Activated T-cell treated with anti-CD3 and anti-CD28 coated beads, Interleukin-2, amount 50 U/mL, for 24 hours (primary cell): ENCODE measurements around the gene ALAD.

Experiments used
- DNase-seq: peaks from one replicate; pipeline ENCODE4 v3.0.0-alpha.2; 2020
- H3K27ac Mint-ChIP-seq: 2 replicates; pipeline ENCODE4 v1.8.0; 2020; ENCODE audit warnings: mild to moderate bottlenecking, mixed read lengths
- H3K27me3 Mint-ChIP-seq: 2 replicates; pipeline ENCODE4 v1.8.0; 2020; ENCODE audit warnings: mixed read lengths
- H3K36me3 Mint-ChIP-seq: 2 replicates; pipeline ENCODE4 v1.8.0; 2020; ENCODE audit warnings: low read depth, mixed read lengths
- H3K4me1 Mint-ChIP-seq: 2 replicates; pipeline ENCODE4 v1.8.0; 2020; ENCODE audit warnings: low read depth, mixed read lengths
- H3K4me3 Mint-ChIP-seq: 2 replicates; pipeline ENCODE4 v1.8.0; 2020; ENCODE audit warnings: mild to moderate bottlenecking, moderate library complexity, mixed read lengths
- H3K9me3 Mint-ChIP-seq: 2 replicates; pipeline ENCODE4 v1.8.0; 2020; ENCODE audit warnings: mixed read lengths

ALAD gene

DNA sequence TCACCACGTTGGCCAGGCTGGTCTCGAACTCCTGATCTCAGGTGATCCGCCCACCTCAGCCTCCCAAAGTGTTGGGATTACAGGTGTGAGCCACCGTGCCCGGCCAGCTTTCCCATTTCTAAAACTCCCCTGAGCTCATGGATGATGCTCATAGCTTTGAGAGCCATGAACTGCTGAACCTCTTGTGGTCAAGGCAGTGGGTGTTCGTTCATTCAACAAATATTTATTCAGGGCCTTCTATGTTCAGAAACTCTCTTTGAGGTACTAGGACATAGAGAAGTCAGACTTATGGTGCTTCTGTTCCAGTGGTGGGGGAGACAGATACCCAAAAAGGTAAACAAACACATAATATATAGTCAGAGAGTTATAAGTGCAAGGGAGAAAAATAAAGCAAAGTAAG, 49.1 kb downstream of the ALAD start:
- peaks cover 36% of the 10 kb centered on the region for H3K4me1 Mint-ChIP-seq
- H3K27me3 Mint-ChIP-seq, result peaks cover 42% of the 10 kb centered on the region

DNA sequence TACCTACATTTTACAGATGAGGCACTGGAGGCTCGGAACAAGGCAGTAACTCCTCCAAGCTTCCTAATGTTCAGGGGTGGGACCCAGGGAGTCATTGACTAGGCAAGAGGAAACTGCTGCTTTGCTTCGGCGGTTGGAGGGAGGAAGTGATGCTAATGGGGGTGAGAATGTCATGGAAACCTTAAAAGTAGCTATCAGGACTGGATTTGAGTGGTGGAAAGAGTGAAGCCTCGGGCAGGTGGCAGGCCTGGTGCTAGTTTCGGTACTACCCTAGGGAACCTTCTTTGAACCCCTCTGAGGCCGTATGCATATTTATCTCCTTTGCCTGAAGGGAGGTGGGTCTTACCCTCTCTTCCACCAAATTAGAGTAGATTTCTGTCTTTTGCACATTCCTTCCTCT, 50.1 kb downstream of the ALAD start:
- no peaks in the 10 kb centered on the region for H3K9me3 Mint-ChIP-seq
- DNase-seq, result no peak
- peaks cover 37% of the 10 kb centered on the region for H3K27me3 Mint-ChIP-seq
- H3K36me3 Mint-ChIP-seq, result no peaks in the 10 kb centered on the region
- H3K27ac Mint-ChIP-seq, result peak overlapping the region; percentile 90
- peaks cover 38% of the 10 kb centered on the region for H3K4me1 Mint-ChIP-seq
- H3K4me3 Mint-ChIP-seq, result peak overlapping the region; percentile 77

More for the DNA sequence above, 49.1 kb downstream of the ALAD start:
- H3K36me3 Mint-ChIP-seq, result no peaks in the 10 kb centered on the region
- H3K4me3 Mint-ChIP-seq, result no peak overlapping the region
- no peaks in the 10 kb centered on the region for H3K9me3 Mint-ChIP-seq
- DNase-seq, result no peak
- peak overlapping the region; percentile 65 for H3K27ac Mint-ChIP-seq

DNA sequence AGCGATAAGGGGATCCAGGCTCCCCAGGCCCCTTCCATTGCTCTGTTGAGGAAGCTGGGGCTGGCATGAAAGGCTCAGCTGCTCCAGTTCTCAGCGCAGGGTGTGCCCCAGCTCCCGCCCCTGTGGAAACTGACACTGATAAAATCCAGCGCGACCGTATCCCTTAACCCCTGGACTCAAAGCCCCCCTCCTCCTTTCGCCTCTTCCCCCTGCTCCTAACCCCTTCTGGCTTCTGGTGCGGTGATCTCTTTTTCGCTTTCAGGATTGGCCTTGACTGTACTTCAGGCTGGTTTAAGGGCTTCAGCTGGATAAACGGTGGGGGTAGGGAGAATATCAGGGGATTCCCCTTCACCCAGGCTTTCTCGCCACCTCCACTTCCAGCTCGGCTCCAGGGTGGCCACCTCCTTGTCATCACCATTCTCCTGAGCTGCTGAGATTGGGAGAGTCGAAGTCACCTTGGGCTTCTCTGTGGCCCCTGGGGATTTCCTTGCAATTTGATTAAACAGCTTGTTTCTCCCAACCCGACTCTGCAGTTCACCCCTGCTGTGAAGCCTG, 50.9 kb downstream of the ALAD start:
- Mint-ChIP-seq H3K4me1 (peaks cover 43% of the 10 kb centered on the region), H3K9me3 (no peaks in the 10 kb centered on the region), H3K4me3 (peak overlapping the region; percentile 77), H3K27ac (peak overlapping the region; percentile 90), H3K36me3 (no peaks in the 10 kb centered on the region), H3K27me3 (peaks cover 37% of the 10 kb centered on the region)
- DNase-seq, result no peak

DNA sequence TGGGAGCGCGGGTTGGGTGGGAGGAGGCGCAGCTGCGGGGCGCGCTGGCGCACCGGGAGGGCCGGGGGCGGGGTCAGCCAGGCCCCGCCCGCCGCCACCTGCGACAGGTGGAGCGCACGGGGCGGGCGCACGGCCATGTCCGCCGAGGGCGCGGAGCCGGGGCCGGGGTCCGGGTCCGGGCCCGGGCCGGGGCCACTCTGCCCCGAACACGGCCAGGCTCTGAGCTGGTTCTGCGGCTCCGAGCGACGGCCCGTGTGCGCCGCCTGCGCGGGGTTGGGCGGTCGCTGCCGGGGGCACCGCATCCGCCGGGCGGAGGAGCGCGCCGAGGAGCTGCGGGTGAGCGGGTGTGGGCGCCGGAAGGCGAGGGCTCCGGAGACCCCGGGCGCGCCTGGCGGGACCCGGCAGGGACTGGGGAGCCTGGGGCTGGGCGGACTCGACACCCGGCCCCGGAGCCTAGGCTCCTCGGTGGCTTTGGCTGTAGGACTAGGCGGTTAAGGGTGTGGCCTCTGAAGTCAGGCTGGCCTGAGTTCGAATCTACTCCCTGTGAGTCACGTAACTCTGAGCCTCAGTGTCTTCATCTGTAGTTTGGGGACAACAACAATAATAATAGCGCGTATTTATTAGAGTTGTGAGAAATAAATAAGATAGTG, 51.5 kb downstream of the ALAD start, which contains the start of gene BSPRY:
Gene BSPRY, plus strand, starts transcription at position 97 of the 650 bp plus-strand sequence. Its CDS starts 39 bp downstream, at position 136.
- H3K27me3 Mint-ChIP-seq, result peaks cover 37% of the 10 kb centered on the region
- peak within 1 kb of the TSS; percentile 77 for H3K4me3 Mint-ChIP-seq
- H3K36me3 Mint-ChIP-seq, result no peaks in the 10 kb centered on the region
- H3K9me3 Mint-ChIP-seq, result no peaks in the 10 kb centered on the region
- H3K27ac Mint-ChIP-seq, result peak within 1 kb of the TSS; percentile 90
- peaks cover 43% of the 10 kb centered on the region for H3K4me1 Mint-ChIP-seq
- peak; percentile 58 for DNase-seq

DNA sequence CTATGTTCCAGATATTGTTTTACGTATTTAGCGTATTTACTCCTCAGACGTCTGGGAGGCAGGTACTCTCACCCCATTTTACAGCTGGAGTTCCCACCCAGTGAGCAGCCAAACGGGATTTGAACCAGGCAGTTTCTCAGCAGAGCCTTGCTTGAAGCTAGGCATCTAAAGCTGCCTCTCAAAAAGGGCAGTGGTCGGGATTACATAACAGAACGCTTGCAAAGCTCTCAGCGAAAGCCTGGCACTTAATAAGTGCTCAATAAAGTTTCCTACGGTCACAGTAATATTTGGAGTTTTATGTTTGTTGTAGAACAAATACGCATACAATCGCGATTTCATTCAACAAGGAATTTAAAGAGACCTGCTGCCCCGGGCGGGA, 52.0 kb downstream of the ALAD start:
- Mint-ChIP-seq H3K27ac (no peak overlapping the region), H3K36me3 (no peaks in the 10 kb centered on the region), H3K4me3 (peak overlapping the region; percentile 70), H3K27me3 (peaks cover 36% of the 10 kb centered on the region), H3K4me1 (peaks cover 43% of the 10 kb centered on the region), H3K9me3 (no peaks in the 10 kb centered on the region)
- no peak for DNase-seq

DNA sequence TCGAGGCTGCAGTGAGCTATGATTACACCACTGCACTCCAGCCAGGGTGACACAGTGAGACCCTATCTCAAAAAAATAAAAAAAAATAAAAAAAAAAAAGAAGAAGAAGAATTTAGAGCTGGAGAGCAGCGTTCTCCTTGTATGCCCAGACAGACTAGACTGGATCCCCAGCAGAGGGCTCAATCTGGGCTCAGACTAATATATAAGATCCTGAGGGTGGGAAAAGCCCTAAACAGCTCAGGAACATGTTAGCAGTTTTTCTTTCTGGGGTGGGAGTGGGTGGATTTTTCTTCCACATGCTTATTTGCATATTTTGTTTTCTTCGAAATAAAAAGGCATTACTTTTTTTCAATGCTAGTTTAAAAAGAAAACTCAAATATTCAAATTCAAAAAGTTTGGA, 52.6 kb downstream of the ALAD start:
- Mint-ChIP-seq H3K9me3 (no peaks in the 10 kb centered on the region), H3K27me3 (peaks cover 33% of the 10 kb centered on the region), H3K4me1 (peaks cover 43% of the 10 kb centered on the region), H3K36me3 (no peaks in the 10 kb centered on the region), H3K4me3 (no peak overlapping the region), H3K27ac (no peak overlapping the region)
- DNase-seq, result no peak

DNA sequence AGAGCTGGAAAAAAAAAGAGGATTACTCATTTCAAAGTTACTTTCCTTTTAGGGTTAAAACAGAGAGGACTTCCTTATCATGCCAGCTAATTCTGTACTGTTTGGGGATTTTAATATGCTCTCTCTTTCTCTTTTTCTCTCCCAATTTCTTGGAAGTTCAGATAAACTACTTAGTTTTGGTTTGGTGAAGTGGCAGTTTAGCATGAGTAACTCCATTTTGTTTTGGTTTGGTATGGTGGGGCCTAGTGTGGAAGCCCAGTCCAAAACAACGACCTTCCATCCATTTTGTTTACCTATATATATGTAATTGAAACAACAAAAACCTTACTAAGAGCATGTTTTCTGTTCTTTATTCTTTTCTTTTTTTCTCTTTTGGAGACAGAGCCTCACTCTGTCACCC, 55.4 kb downstream of the ALAD start:
- Mint-ChIP-seq H3K4me3 (no peak overlapping the region), H3K9me3 (no peaks in the 10 kb centered on the region), H3K36me3 (no peaks in the 10 kb centered on the region), H3K27ac (no peak overlapping the region), H3K4me1 (peaks cover 44% of the 10 kb centered on the region), H3K27me3 (peaks cover 12% of the 10 kb centered on the region)
- no peak for DNase-seq

DNA sequence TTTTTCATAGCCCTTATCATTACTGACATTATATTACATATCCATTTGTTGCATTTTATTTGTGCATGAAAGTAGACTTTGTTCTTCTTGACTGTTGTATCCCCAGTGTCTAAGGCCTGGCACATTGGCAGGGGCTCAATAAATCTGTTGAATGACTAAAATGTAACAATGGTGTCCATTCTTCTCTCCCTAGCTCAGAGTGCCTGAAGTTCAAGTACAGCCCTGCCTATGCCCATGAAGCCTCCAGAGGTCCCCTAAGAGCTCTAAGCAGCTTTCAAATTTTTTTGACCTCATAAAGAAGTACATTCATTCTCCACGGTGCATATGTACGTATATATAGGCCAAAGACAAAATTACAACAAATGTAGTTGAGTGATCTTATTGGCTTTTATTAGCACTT, 55.9 kb downstream of the ALAD start:
- no peak overlapping the region for H3K27ac Mint-ChIP-seq
- no peak for DNase-seq
- H3K9me3 Mint-ChIP-seq, result no peaks in the 10 kb centered on the region
- H3K27me3 Mint-ChIP-seq, result peaks cover 8% of the 10 kb centered on the region
- H3K36me3 Mint-ChIP-seq, result no peaks in the 10 kb centered on the region
- H3K4me1 Mint-ChIP-seq, result peaks cover 44% of the 10 kb centered on the region
- no peak overlapping the region for H3K4me3 Mint-ChIP-seq

DNA sequence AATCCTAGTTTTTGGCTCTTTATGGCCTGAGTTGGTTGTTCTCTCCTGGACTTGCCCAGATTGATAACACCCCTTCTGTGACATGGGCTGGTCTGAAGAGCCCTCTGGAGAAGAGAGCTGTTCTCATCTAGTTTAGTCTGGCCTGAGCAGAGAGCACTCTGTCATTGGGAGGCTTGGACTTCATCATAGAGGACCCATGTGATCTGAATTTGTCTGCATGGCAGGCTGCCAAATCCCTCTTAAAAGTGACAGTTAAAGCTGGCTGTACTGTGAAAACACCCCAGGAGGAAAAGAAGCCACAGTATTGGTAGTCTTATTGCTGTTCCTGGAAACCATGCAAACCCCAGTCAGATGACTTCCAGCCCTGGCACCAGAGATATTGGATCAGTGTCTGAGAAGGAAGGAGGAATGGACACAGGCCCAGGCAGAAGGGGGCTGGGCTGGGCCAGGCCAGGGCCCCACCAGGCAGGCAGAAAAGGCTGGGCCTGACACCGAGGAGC, 57.3 kb downstream of the ALAD start:
- Mint-ChIP-seq H3K4me1 (peaks cover 45% of the 10 kb centered on the region), H3K27ac (no peak overlapping the region), H3K4me3 (no peak overlapping the region), H3K27me3 (no peaks in the 10 kb centered on the region), H3K9me3 (no peaks in the 10 kb centered on the region), H3K36me3 (peaks cover 4% of the 10 kb centered on the region)
- DNase-seq, result no peak

DNA sequence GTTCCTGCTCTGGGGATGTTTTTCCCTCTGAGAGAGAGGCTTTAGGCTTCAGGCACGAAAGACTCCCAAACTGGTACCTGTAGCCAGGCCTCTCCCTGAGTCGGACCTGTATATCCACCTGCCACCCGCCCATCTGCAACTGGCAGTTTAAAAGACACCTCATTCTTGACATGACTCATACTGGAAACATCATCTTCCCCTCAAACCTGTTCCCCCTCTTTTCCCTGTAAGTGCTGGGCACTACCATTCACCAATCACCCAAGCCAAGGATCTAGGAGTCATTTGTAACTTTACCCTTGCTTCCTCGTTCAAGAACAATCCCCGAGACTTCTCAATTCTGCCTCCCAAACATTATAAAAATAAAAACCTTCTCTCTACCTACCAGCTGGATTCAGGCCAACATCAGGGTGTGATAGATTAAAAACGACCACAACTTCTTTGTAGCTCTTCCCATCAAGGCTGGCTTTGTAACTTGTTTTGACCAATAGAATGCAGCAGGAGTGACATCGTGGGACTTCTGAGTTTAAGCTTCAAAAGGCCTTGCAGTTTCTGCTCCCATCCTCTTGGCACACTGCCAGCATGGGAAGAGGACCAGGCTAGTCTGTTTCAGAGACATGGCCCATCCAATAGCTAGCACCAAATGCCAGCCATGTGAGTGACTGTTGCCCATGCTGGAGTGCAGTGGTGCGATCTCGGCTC, 59.2 kb downstream of the ALAD start:
- Mint-ChIP-seq H3K27ac (peak overlapping the region; percentile 12), H3K27me3 (no peaks in the 10 kb centered on the region), H3K4me1 (peaks cover 41% of the 10 kb centered on the region), H3K4me3 (peak overlapping the region; percentile 86), H3K36me3 (peaks cover 4% of the 10 kb centered on the region), H3K9me3 (no peaks in the 10 kb centered on the region)
- DNase-seq, result no peak

DNA sequence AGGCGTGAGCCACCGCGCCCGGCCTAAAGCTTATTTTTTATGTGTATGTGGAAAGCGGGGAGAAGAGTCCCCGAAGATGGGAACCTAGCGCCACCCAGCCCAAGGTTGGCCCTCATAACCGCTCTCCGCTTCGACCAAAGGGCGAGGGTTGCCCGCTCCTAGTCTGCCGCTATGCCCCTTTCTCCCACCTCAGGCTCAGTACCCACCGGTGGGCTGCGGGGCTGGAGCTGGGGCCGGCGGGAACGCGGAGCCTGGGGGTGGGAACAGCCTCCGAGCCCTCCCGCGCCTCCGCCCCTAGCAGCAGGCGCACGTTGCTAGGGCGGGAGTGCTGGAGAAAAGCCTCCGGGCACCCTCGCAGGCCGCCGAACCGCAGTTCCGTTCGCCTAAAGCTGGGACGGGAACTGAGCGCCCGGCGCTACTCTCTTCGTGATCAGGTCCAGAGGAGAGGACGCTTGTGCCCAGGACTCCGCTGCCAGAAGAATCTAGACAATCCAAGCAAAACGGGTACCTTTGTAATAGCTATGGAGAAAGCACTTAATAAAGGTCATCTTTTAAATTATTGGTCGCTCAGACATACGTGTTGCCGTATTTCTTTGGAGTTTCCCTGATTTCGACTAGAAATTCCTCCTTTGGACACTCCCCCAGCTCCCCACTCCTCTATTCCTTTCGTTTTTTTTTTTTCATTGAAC, 60.9 kb downstream of the ALAD start, which contains the start of gene WDR31:
Gene WDR31, minus strand, starts transcription at position 265 of the 689 bp plus-strand sequence. CDS start 8,253 bp downstream, outside the sequence.
- Mint-ChIP-seq H3K4me1 (peaks cover 34% of the 10 kb centered on the region), H3K27ac (peak within 1 kb of the TSS; percentile 73), H3K27me3 (no peaks in the 10 kb centered on the region), H3K9me3 (no peaks in the 10 kb centered on the region), H3K4me3 (peak within 1 kb of the TSS; percentile 86), H3K36me3 (peaks cover 4% of the 10 kb centered on the region)
- DNase-seq, result peak; percentile 92

DNA sequence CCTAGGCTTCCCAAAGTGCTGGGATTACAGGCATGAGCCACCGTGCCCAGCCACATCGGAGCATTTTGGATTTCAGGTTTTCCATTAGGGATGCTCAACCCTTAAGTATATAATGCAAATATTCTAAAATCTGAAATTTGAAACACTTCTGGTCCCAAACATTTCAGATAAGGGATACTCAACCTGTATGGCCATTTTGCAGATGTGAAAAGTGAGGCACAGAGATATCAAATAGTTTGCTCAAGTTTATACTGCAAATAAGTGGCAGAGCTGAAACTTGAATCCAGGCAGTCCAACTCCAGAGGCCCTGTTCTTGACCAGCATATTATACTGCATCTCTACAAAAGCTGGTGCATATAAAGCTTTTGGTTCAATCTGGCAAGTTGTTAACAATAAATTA, 63.4 kb downstream of the ALAD start:
- Mint-ChIP-seq H3K4me3 (no peak overlapping the region), H3K9me3 (no peaks in the 10 kb centered on the region), H3K27me3 (no peaks in the 10 kb centered on the region), H3K36me3 (peaks cover 4% of the 10 kb centered on the region), H3K4me1 (peaks cover 34% of the 10 kb centered on the region), H3K27ac (no peak overlapping the region)
- no peak for DNase-seq
